ENCODE measurements around the gene IMPA2.
A peak's percentile ranks its signal among the peaks of the same experiment; 100 is the strongest.

GRCh38 chr18:11937874-11938478 lies 43.3 kb upstream of the IMPA2 start:
- no peak for TF ChIP-seq CREB1 (CRISPR knock-in tag; IDR thresholded peaks at IDR 0.05)
- TF ChIP-seq JUN (CRISPR knock-in tag; IDR thresholded peaks at IDR 0.05) = no peak
- peak; percentile 81 for TF ChIP-seq CTCF (IDR thresholded peaks at IDR 0.05)
- no peak for TF ChIP-seq ATF1 (CRISPR knock-in tag; IDR thresholded peaks at IDR 0.05)
- no peak for TF ChIP-seq ZNF416 (CRISPR knock-in tag; IDR thresholded peaks at IDR 0.05)
- no peak for TF ChIP-seq MAX (CRISPR knock-in tag; IDR thresholded peaks at IDR 0.05)
- no peak for TF ChIP-seq NR2C2 (CRISPR knock-in tag; IDR thresholded peaks at IDR 0.05)
- no peak for TF ChIP-seq HMGXB4 (CRISPR knock-in tag; IDR thresholded peaks at IDR 0.05)
- TF ChIP-seq SP1 (CRISPR knock-in tag; conservative IDR thresholded peaks at IDR 0.05) = no peak
- TF ChIP-seq TCF7 (CRISPR knock-in tag; IDR thresholded peaks at IDR 0.05; ENCODE audit: low read depth) = no peak

Data from WTC11 (cell line).